ENCODE data around the gene DNAH9. TPM values are rescaled to one million over a fixed set of nuclear protein-coding genes. Genes with fewer than 3 reads are reported as not detected.

The DNAH9 gene
- total RNA-seq, 1 donor from 2014 or later, result 1.7 TPM

GRCh38 chr17:11589716-11590115 lies 8.6 kb upstream of the DNAH9 start:
- peak; percentile 49 for DNase-seq (ENCODE audit: low spot score)

GRCh38 chr17:11601661-11602060 lies 3.4 kb downstream of the DNAH9 start:
- DNase-seq (ENCODE audit: low spot score), result no peak

- DNase-seq (ENCODE audit: low spot score), result peak; percentile 81
Measured at GRCh38 chr17:11608396-11608795, 10.1 kb downstream of the DNAH9 start.

GRCh38 chr17:11610999-11611566 lies 12.8 kb downstream of the DNAH9 start:
- no peak for DNase-seq (ENCODE audit: low spot score)

GRCh38 chr17:11612956-11613355 lies 14.7 kb downstream of the DNAH9 start:
- DNase-seq (ENCODE audit: low spot score), result no peak

- peak; percentile 80 for DNase-seq (ENCODE audit: low spot score)
Measured at GRCh38 chr17:11618861-11619566, 20.7 kb downstream of the DNAH9 start.

- DNase-seq (ENCODE audit: low spot score), result no peak
Measured at GRCh38 chr17:11622492-11622891, 24.2 kb downstream of the DNAH9 start.

- no peak for DNase-seq (ENCODE audit: low spot score)
Measured at GRCh38 chr17:11624976-11625375, 26.7 kb downstream of the DNAH9 start.

- no peak for DNase-seq (ENCODE audit: low spot score)
Measured at GRCh38 chr17:11625878-11626277, 27.6 kb downstream of the DNAH9 start.

- DNase-seq (ENCODE audit: low spot score), result no peak
Measured at GRCh38 chr17:11627301-11627940, 29.2 kb downstream of the DNAH9 start.

GRCh38 chr17:11628374-11628773 lies 30.1 kb downstream of the DNAH9 start:
- no peak for DNase-seq (ENCODE audit: low spot score)

- no peak for DNase-seq (ENCODE audit: low spot score)
Measured at GRCh38 chr17:11628831-11629230, 30.6 kb downstream of the DNAH9 start.

GRCh38 chr17:11636771-11637170 lies 38.5 kb downstream of the DNAH9 start:
- no peak for DNase-seq (ENCODE audit: low spot score)

- no peak for DNase-seq (ENCODE audit: low spot score)
Measured at GRCh38 chr17:11637796-11638195, 39.5 kb downstream of the DNAH9 start.

GRCh38 chr17:11638700-11639265 lies 40.5 kb downstream of the DNAH9 start:
- DNase-seq (ENCODE audit: low spot score), result no peak

- no peak for DNase-seq (ENCODE audit: low spot score)
Measured at GRCh38 chr17:11639736-11640462, 41.6 kb downstream of the DNAH9 start.

GRCh38 chr17:11640463-11640814 lies 42.2 kb downstream of the DNAH9 start:
- DNase-seq (ENCODE audit: low spot score), result no peak

- DNase-seq (ENCODE audit: low spot score), result no peak
Measured at GRCh38 chr17:11641521-11642275, 43.4 kb downstream of the DNAH9 start.

- no peak for DNase-seq (ENCODE audit: low spot score)
Measured at GRCh38 chr17:11642655-11643054, 44.4 kb downstream of the DNAH9 start.

GRCh38 chr17:11643851-11644250 lies 45.6 kb downstream of the DNAH9 start:
- DNase-seq (ENCODE audit: low spot score), result no peak

All from ureter (tissue), 1 donor.